GM20000 (cell line): ENCODE data around the gene HOXC5.
"Not testable (repeated sequence)": the region's sequence is repeated elsewhere in the genome, so short reads cannot be mapped to it uniquely, and the experiment has no call there.

Source experiments
- DNase-seq: peaks from one replicate; pipeline ENCODE4 v3.0.0; 2012; ENCODE audit warnings: low spot score
- CTCF ChIP-seq: IDR thresholded peaks from 2 replicates; pipeline ENCODE4 v1.5.1; 2012; ENCODE audit warnings: mild to moderate bottlenecking, control low read depth; ENCODE audit errors: extremely low read depth, missing control alignments

HOXC5 gene

GRCh38 chr12:54066408-54066807 lies 33.6 kb downstream of the HOXC5 start:
- TF ChIP-seq CTCF: no peak
- no peak for DNase-seq

GRCh38 chr12:54068418-54069070 lies 35.7 kb downstream of the HOXC5 start:
- TF ChIP-seq CTCF: no peak
- no peak for DNase-seq

- TF ChIP-seq CTCF: no peak
- DNase-seq: no peak
Measured at GRCh38 chr12:54071942-54072341, 39.1 kb downstream of the HOXC5 start.

- no peak for DNase-seq
- TF ChIP-seq CTCF: no peak
Measured at GRCh38 chr12:54074308-54074707, 41.5 kb downstream of the HOXC5 start.

- TF ChIP-seq CTCF: no peak
- DNase-seq: no peak
Measured at GRCh38 chr12:54075409-54075808, 42.6 kb downstream of the HOXC5 start.

GRCh38 chr12:54075974-54076373 lies 43.1 kb downstream of the HOXC5 start:
- TF ChIP-seq CTCF: no peak
- no peak for DNase-seq

- not testable (repeated sequence) for DNase-seq
Measured at GRCh38 chr12:54077843-54078242, 45.0 kb downstream of the HOXC5 start.

GRCh38 chr12:54079115-54079514 lies 46.3 kb downstream of the HOXC5 start:
- not testable (repeated sequence) for DNase-seq

- DNase-seq: not testable (repeated sequence)
Measured at GRCh38 chr12:54080008-54080924, 47.4 kb downstream of the HOXC5 start.

GRCh38 chr12:54081053-54081514 lies 48.2 kb downstream of the HOXC5 start:
- DNase-seq: peak; percentile 63

GRCh38 chr12:54081581-54082396 lies 48.9 kb downstream of the HOXC5 start:
- DNase-seq: not testable (repeated sequence)
